Right renal pelvis (tissue), 4 donors: ENCODE data around the gene SPRR2D. TPM values are rescaled to one million over a fixed set of nuclear protein-coding genes. Genes with fewer than 3 reads are reported as not detected.
"Not testable (repeated sequence)": the region's sequence is repeated elsewhere in the genome, so short reads cannot be mapped to it uniquely, and the experiment has no call there.

Experiments used
- DNase-seq, 4 donors: peaks; one replicate each; pipeline ENCODE4 v3.0.0-alpha.2; 2013; ENCODE audit warnings: low read depth in 4 of 4, low spot score in 3 of 4, missing footprints in 1 of 4
- polyA plus RNA-seq, 4 donors: library from polyadenylated mRNA; unstranded; fragments of 120-200 nt; gene quantifications; one replicate each; pipeline ENCODE4 v1.2.1, GENCODE V29; 2013; ENCODE audit not compliant: insufficient read length in 4 of 4

Gene SPRR2D
- polyA plus RNA-seq: not detected

DNA sequence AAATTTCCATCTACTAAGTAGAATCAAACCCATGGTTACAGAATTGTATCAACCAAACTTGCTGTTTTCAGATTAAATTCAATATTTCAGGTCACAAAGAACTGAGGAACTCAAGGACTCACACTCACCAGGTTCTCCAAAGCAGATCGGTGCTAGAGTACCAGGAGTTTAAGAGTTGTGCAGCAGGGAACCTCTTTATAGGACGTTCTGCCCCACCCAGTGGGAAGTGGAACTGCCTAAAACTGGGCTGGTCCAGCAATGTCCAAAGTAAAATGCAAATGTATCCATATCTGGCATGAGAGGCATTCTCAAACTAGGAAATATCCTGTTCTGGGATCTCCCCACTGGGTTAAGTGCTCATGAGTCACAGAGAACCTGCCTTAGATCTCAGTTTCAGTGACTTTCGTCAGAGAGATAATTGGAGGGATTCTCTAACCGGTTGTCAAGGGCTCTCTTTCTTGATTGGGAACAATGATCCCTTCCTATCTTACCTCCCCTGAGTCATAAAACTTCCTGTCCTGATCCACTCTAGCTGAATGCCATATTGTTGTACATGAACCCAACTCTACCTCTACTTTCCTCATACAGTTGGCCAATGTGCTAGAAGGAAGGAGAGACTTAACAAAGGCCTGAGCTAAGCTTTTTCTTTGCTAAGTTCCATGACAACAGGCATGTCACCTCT, at the start of gene SPRR2D:
Gene SPRR2D (minus strand): TSS at position 171 of the 682 bp plus-strand sequence. CDS start 774 bp downstream, outside the sequence.
- DNase-seq: no peak

DNA sequence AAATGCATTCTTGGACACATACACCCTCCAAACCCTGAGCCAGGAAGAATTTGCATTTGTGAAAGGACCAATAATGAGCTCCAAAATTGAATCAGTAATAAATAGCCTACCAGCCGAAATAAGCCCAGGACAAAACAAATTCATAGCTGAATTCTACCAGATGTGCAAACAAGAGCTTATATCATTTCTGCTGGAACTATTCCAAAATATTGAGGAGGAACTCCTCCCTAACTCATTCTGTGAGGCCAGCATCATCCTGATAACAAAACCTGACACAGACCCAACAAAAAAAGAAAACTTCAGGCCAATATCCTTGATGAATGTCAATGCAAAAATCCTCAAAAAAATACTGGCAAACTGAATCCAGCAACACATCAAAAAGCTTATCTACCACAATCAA, 46.7 kb upstream of the SPRR2D start:
- no peak for DNase-seq

DNA sequence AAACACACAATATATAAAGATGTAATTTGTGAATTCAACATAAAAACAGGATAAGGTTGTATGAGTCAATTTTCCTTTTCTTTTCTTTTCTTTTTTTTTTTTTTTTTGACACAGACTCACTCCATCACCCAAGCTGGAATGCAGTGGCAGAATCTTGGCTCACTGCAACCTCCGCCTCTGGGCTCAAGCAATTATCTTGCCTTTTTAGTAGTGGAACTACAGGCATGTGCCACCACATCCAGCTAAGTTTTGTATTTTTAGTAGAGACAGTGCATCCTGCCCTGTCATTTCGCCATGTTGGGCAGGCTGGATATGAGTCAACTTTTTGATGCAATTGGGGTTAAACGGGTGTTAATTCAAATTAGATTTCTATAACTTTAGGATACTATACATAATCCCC, 40.8 kb upstream of the SPRR2D start:
- DNase-seq: no peak

DNA sequence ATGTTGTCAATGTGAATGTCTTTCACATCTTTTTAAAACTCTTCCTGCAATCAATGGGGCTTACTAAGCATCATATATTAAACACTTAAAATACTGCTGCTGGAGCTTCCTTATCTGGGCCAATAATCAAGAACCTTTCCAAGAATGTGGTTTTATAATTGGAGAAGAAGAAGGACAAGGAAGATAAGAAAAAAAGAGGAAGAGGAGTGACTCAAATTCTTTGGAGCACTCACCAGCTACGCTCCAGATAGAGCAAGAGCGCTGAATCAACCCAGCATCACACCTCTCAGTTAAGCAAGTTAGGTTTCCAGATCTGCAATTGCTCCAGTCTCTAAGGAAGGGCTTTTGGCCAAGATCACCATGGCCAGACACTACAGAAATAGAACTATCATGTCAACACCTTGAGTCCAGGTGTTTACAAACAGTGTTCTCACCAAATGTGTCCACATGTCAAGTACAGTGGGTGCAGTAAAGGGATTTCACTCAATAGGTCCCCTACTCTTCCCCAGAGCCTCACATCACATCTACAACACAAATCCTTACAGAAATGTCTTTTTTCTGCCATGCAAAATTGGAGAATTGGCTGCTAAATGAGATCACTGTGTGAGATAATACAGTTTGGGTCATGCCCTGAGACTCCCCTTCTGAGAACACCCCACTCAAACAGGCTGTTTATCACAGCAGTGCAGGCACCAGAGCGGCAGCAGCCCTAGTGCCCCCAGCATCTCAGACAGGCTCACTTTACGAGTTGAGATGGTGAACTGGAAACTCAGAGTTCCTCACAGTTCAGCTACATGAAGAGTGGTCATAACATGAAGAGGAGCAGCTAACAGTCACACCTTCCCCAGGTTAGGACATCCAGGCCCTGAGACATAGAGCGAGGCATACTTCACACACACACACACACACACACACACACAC, 32.1 kb upstream of the SPRR2D start:
- DNase-seq: no peak

DNA sequence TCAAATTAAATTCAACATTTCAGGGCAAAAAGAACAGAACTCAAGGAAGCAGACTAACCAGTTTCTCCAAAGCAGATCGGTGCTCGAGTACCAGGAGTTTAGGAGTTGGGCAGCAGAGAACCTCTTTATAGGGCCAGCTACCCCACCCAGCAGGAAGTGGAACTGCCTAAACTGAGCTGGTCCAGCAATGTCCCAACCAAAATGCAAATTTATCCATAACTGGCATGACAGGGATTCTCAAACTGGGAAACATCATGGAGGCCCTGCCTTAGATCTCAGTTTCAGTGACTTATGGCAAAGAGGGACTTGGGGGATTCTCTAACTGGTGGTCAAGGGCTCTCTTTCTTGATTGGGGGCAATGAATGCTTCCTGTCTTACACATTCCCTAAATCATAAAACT, 30.6 kb upstream of the SPRR2D start, which contains the start of gene SPRR2B:
Gene SPRR2B (minus strand): TSS at position 101 of the 400 bp plus-strand sequence. CDS start 772 bp downstream, outside the sequence.
- no peak for DNase-seq

DNA sequence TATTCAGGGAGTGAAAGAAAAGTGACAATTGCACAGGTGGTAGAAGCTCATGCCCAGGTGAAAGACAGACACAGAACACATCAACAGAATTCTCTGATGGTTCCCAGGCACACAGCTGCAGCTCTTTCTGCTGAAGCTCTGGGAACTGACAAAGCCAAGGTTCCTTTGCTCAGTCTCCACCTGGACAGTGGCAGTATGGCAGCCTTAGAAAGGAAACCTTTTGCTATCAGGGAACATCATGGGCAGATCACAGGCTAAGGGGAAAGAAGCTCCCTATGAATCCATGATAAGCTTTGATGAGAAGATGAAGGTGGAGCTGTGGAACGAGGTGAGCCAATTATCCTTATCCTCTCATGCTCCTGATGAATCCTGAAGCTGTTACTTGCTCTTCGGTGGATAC, 29.3 kb upstream of the SPRR2D start:
- DNase-seq: no peak

DNA sequence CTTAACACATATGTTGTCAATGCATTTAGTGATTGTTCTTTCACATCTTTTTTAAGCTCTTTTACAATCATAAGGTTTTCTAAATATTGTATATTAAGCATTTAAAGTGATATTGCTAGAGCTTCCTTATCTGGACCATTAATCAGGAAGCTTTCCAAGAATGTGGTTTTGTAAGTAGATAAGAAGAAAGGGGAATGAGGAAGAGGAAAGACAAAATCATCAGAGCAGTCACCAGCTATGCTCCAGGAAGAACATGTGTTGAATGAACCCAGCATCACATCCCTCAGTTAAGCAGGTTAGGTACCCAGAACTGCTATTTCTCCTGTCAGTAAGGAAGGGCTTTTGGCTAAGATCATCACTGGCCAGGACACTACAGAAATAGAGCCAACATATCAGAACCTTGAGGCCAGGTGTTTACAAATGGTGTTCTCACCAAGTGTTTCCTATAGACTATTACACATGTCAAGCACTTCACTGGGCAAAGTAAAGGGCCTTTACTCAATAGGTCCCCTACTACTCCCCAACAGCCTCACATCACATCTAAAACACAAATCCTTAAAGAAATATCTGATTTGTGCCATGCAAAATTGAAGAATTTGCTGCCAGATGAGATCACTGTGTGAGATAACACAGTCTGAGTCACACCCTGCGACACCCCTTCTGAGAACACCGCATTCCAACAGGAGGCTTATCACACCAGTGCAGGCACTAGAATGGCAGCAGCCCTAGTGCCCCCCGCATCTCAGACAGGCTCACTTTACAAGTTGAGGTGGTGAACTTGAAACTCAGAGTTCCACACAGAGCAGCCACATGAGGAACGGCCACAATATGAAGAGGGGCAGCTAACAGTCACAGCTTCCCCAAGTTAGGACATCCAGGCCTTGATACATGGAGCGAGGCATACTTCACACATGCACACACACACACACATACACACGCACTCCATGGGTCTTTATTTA, 18.2 kb upstream of the SPRR2D start:
- DNase-seq: no peak

DNA sequence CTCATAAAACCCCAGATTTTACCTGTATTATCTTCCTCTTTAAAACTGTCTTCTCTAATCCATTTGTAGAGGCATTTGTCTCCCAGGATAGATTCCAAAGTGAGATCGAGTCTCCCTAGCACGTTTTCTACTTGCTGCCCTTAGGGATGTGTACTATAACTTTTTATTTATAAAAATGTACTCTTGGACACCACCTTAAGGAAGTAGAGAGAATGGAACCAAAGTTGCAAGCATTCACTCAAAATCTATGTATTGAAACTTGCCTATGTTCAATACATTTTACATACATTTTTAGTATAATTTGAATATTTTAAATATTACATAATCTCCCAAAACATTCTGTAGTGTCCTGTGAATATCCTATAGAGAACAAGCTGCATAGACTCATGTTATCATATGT, 17.2 kb upstream of the SPRR2D start:
- no peak for DNase-seq

DNA sequence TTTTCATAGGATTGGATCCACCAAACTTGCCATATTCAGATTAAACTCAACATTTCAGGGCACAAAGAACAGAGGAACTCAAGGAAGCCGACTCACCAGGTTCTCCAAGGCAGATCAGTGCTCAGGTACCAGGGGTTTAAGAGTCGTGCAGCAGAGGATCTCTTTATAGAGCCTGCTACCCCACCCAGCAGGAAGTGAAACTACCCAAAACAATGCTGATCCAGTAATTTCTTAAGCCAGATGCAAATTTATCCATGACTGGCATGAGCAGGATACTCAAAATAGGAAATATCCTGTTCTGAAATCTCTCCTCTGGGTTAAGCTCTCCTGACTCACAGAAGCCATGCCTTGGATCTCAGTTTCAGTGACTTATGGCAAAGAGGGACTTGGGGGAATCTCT, 16.5 kb upstream of the SPRR2D start, which contains the start of gene SPRR2A:
Gene SPRR2A (minus strand): TSS at position 138 of the 400 bp plus-strand sequence. CDS start 777 bp downstream, outside the sequence.
- DNase-seq: no peak

DNA sequence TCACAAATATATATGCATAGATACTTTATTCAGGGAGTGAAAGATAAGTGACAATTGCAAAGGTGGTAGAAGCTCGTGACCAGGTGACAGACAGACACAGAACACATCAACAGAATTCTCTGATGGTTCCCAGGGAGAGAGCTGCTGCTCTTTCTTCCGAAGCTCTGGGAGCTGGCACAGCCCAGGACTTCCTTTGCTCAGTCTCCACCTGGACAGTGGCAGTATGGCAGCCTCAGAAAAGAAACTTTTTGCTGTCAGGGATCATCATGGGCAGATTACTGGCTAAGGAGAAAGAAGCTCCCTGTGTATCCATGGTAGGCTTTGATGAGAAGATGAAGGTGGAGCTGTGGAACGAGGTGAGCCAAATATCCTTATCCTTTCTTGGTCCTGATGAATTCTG, 15.2 kb upstream of the SPRR2D start:
- not testable (repeated sequence) for DNase-seq

DNA sequence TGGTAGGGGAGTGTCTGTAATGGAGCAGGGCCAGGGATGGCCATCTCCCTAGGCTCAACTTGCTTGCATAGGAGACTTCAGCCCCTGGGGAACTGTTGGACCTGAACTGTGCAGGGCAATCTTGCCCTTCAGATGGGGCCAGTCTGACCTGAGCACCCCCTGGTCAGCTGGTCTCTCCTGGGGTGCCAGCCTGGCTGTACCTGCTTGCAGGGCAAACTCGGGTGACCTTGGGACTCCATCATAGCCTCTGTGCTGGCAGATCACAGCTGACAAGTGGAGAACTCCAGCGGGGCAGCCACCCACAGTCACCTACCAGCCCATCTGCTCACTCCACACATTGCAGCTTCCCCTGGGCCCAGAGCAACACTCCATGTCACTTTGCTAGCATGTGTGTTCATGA, 8.3 kb upstream of the SPRR2D start:
- no peak for DNase-seq

DNA sequence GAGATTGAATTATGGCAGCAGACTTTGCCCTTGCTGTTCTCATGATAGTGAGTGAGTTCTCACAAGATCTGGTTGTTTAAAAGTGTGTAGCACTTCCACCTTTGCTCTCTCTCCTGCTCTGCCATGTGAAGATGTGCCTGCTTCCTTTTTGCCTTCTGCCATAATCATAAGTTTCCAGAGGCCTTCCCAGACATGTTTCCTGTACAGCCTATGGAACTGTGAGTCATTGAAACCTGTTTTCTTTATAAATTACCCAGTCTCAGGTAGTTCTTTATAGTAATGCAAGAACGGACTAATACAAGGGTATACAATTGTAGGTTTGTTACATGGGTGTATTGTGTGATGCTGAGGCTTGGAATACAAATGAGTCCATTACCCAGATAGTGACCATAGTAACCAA, 5.7 kb downstream of the SPRR2D start:
- DNase-seq: no peak

DNA sequence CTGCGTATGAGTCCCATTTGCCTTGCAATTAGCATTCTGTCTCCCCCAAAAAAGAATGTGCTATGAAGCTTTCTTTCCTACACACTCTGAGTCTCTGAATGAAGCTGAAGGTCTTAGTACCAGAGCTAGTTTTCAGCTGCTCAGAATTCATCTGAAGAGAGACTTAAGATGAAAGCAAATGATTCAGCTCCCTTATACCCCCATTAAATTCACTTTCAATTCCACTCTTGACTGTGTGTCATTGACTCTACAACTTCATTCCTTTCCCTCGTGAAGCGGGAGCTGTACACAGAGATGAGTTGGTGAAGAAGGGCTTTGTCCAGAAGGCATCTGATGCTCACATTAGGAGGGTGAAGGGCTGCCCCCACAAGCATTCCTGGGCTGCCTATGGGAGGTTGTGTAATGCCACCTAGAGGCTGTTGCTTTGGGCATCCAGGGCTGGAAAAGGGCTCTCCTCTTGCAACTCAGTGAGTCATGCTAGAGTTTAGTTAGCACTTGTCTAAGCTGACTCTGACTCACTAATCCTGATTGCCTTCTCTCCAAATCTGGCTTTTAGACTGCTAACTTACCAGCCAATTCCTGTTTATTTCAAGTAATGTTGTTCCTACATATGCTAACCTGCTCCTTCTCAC, 8.1 kb downstream of the SPRR2D start:
- no peak for DNase-seq

DNA sequence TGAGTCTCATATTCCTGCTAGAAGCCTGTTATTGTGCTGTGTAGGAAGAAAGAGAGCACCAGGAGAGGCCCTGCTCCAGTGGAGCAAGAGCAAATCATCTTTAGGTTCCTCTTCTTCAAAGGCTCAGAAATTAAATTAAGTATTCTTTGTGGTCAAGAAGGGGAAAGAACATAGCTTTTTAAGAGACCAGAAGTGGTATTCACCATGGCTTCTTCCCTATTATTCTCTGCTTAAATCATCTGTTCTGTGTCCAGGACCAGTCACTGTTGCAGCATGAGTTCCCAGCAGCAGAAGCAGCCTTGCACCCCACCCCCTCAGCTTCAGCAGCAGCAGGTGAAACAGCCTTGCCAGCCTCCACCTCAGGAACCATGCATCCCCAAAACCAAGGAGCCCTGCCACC, 8.8 kb downstream of the SPRR2D start:
- DNase-seq: no peak

DNA sequence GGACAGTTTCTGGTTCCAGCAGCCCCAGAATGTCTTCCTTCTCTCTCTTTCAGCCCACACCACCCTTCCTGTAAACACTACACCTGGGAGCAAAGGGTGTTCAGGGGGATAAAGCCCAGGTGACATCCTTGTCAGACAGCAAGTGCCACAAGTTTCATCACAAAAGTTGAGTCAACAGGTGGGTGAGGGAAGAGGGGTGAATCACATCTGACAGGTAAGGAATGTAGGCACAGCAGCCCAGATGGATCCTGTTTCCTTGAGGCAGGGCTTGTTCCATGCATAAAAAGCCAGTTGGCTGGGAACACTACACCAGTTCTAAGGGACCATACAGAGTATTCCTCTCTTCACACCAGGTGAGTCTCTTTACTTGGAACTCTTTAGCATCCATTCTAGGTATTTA, 10.0 kb downstream of the SPRR2D start, which contains the start of gene SPRR1B:
Gene SPRR1B (plus strand): TSS at position 309 of the 400 bp plus-strand sequence. CDS start 1,143 bp downstream, outside the sequence.
- DNase-seq: no peak

DNA sequence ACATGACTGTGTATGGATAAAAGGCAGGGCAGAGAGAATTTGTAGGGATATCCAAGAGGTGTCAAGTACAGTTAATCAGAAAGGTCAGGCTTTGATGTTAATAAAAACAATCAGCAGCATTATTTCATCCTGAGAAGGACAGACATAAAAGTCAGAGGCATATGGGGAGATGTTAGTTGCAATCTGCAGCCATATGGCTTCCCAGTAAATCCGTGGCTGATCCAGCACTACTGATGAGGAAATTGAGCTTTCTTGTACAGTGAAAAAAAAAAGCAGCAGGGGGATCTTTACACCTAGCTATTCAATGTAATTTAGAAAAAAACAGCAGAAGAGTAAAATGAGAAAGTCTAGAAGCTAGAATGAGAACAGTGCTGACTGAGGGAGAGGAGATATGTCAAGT, 12.2 kb downstream of the SPRR2D start:
- DNase-seq: no peak

DNA sequence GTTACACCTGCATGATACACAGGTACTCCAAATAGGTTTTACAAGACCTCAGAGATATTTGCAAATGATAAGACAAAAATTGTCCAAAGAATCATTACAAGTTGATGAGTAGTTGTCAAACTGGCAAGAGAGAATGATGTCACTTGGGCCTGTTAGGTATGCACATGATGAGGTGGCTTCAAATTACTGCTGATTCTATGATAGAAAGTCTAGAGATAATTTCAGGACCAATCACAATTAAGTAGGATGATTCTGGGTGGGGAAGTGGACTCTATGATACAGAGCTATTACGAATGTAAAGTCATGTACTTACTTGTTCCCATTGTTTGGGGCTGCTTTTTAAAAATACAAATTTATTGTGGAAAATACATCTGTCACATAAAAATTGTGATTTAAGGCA, 15.1 kb downstream of the SPRR2D start:
- DNase-seq: no peak

DNA sequence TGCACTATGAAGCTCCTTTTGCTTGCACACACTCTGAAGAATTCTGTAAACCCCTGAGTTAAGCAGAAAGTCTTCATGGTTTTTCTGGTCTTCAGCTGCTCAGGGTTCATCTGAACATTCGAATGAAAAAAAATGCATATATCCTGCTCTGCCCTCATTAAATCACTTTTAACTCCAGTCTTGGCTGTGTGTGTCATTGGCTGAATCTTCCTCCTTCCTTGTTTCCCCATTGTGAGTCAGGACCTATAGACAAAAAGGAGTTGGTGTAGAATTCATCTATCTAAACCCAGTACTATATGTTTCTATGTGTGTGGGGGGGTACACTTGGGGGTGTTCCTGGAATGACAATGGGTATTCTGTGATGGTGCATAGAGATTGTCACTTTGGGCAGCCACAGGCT, 16.5 kb downstream of the SPRR2D start:
- DNase-seq: no peak

DNA sequence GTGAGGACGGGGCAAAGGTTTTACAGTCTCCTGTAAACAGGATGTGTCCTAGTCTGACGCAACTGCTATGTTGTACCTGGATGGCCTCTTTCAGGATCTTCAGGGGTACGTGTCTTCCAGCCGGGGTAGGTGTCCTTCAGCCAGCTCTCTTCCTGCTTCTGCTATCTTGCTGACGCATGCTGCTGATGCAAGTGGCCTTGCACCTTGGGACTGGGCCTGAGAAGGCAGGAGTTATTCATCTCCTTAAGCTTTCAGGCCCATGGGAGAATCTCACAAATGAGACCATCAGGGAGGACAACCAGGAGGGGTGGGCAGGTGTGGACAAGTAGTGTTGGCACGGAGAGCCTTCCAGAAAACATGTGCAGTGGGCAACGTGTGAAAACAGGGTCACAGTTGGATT, 17.8 kb downstream of the SPRR2D start:
- DNase-seq: no peak

DNA sequence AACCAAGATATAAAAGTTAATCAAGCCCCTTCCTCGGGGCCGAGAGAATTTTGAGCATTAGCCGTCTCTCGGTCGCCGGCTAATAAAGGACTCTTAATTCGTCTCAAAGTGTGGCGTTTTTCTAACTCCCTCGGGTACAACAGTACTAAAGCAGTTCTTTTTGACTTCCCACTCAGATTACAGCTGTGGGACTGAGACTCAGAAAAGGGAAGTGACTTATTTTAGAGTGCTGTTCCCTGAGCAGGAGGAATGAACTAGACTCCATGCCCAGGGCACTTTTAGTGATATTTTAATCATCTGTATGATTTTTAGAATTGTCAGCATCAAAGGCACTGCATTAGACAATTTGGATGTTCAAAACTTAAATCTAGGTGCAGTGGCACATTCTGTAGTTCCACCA, 18.6 kb downstream of the SPRR2D start:
- not testable (repeated sequence) for DNase-seq
